NCI-H1436 (cell line): ENCODE data around the gene PRR23A.
"Not testable (repeated sequence)": the region's sequence is repeated elsewhere in the genome, so short reads cannot be mapped to it uniquely, and the experiment has no call there.

Experiments used
- DNase-seq: peaks from one replicate; lab custom pipeline; 2025; lab: John Stamatoyannopoulos, UW

Gene PRR23A

GRCh38 chr3:139006051-139006716 is at the start of gene PRR23A:
PRR23A (minus strand) TSS chr3:139006268; CDS start chr3:139006268, 0 bp downstream.
- no peak for DNase-seq

DNA sequence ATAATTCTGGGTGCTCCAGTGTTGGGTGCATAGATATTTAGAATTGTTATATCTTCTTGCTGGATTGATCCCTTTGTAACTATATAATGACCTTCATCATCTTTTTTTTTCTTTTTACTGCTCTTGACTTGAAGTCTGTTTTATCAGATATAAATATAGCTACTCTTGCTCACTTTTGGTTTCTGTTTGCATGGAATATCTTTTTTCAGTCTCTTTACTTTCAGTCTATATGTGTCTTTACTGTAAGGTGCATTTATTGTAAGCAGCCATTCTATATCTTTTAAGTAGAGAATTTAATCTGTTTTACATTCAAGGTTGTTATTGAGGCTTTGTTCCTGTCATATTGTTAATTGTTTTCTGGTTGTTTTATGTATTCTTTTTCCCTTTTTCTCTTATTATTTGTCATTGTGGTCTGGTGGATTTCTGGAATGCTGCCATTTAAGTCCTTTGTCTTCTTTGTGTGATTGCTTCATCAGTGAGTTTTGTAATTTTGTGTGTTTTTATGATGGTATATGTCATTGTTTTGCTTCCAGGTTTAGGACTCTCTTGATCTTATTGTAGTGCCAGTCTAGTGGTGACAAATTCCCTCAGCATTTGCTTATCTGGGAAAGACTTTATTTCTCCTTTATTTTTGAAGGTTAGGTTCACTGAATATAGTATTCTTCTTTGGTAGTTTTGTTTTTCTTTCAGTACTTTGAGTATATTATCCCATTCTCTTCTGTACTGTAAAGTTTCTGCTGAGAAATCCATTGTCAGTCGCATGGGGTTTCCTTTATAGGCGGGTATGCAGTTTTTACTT is 46.9 kb upstream of the PRR23A start:
- DNase-seq, result no peak

GRCh38 chr3:139044366-139045210 is 38.5 kb upstream of the PRR23A start, which contains the start of gene PRR23C:
PRR23C (minus strand) TSS chr3:139044892; CDS start chr3:139044620, 272 bp downstream.
- no peak for DNase-seq

- no peak for DNase-seq
Observed at GRCh38 chr3:139043554-139044365, 37.7 kb upstream of the PRR23A start.

- no peak for DNase-seq
Observed at GRCh38 chr3:139037478-139037877, 31.4 kb upstream of the PRR23A start.

GRCh38 chr3:139032326-139033002 is 26.4 kb upstream of the PRR23A start:
- no peak for DNase-seq

GRCh38 chr3:139030576-139030975 is 24.5 kb upstream of the PRR23A start:
- not testable (repeated sequence) for DNase-seq

DNA sequence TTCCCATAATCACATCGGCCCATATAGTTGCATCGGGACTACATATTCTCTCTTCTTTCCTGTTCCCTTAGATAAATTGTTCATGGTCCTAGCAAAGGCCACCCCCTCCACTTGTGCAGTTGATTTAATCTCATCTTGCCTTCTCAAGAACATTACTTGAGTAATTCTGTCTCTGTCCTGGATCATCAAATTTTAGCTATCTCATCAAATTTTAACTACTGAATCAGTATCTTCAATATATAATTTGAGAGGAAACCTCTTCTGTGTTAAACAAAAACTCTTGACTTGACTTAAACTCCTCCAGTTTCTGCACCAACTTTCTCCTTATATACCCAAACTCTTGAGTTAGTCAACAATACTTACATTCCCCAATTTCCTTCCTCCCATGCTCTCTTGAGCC is 18.9 kb upstream of the PRR23A start:
- DNase-seq, result no peak

DNA sequence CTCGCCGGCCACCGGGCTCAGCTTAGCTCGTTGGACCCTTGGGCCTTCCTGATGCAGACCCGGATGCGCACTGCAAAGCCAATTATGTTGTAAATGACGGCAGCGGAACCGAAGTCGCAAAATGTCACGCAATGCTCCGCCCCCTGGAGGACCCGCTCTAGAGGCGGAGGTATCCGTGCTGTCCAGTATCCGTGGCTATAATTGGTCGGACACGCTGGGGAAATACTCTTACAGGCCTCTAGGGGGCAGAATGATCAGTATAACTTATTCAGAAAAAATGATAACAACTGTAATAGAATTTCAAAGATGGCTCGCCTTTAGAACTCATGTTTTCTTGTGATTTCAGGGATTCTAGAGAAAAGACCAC is 14.8 kb upstream of the PRR23A start, which contains the start of gene PRR23B:
Gene PRR23B (minus strand): TSS at position 59 of the 367 bp plus-strand sequence. CDS start 265 bp downstream, outside the sequence.
- DNase-seq, result no peak

DNA sequence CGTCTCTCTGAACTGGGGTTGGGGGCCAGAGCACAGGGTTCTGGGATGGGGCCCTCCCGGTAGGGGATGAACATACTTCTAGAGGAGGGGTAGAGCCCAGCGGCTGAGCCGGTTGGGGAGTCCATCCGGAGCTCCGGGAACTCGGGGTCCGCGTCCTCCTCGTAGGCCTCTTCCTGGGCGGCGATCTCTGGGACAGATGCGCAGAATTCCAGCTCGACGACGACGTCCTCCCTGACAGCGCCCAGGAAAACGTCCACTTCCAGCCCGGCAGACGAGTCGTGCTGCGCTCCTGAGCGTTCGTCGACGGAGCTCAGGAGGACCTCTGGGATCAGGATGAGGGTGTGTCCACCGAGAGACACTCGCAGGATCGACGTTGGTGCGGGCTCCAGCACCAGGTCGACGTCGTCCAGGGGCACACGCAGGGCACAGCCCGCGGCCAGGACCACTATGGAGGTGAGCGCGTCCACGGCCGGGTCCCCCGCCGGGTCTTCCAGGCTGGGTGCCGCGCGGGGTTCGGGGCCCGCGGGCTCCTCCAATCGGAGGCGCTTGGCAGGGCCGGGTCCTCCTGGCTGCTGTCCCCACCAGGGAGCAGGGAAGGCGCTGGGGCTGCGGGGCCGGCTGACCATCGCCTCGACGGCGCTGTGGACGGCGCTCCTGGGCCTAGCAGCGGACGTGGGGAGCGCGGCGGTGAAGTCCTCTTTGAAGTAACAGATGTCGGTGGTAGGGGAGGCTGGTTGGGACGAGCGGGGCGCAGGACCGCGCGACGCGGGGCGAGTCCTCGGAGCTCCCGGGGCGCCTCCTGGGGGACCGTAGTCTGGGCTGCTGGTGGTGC is 14.2 kb upstream of the PRR23A start:
- no peak for DNase-seq

DNA sequence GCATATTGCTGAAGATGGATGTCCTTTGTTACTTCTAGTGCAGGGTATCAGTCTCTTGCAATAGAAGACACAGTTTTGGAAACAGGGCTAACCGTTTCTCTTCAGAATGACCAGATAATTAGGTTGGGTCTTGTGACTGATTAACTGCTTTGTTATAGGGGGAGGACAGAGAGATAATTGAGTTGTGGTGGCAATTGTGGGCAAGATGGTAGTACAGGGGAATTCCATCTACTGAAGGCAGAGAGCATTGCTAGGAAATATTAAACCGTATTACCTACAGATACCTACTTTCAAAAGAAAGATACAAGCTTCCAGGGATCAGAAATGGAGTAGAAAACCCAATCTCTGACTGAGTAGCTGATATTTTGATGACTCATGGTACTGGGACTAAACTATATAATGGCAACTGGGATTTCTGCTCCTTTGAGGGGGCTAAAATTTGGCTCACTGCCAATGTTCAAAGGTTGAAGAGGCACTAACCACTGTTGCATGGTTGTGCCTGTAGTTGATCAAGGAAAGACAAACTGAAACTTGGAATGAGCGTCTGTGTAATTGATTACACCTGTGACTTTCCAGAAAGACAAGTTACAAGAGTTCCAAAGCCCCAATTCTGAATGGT is 10.5 kb upstream of the PRR23A start:
- no peak for DNase-seq

- no peak for DNase-seq
Observed at GRCh38 chr3:139005356-139005993, 593 bp downstream of the PRR23A start.

- DNase-seq, result no peak
Observed at GRCh38 chr3:138995706-138996105, 10.4 kb downstream of the PRR23A start.

DNA sequence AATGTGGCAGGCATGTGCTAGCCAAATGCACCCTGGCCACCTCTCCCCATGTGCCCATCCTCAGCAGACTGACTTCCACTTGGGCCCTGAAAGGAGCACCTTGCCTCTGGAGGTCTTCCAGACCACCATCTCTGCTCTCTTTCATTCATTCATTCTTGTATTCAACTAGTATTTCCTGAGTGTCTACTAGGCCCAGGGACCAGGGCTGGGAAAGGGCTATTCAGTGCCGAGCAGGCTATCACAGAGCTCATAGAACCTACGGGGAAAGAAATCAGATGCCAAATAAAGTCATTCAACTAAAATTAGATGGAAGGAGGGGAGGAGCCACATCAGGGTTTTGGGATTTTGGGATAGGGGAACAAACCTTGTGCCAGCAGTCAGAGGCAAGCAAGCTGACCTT is 18.9 kb downstream of the PRR23A start:
- no peak for DNase-seq

GRCh38 chr3:138985932-138986331 is 20.1 kb downstream of the PRR23A start:
- DNase-seq, result no peak

GRCh38 chr3:138984816-138985215 is 21.3 kb downstream of the PRR23A start:
- DNase-seq, result no peak

DNA sequence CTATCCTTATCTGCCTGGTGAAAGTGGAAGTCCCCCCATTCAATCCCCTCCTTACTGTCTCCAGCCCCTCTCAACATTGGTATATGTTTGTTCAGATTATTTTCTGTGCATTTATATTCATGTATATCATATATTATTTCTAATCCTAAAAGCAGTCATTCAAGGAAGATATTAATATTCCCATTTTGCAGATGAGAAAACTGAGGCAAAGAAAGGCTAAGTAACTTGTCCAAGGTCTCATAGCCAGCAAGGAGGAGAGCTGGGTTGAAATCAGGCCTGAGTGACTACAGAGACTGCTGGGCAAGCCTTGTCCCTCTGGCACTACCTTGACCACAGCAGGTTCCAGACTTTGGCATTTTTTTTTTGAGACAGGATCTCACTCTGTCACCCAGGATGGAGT is 30.0 kb downstream of the PRR23A start:
- no peak for DNase-seq

GRCh38 chr3:138975351-138975750 is 30.7 kb downstream of the PRR23A start:
- DNase-seq, result no peak

GRCh38 chr3:138974462-138974861 is 31.6 kb downstream of the PRR23A start:
- no peak for DNase-seq
